Prostate gland (tissue), 2 donors: ENCODE results near the gene F12. TPM values are rescaled to one million over a fixed set of nuclear protein-coding genes. Genes with fewer than 3 reads are reported as not detected.
"Not testable (repeated sequence)": the region's sequence is repeated elsewhere in the genome, so short reads cannot be mapped to it uniquely, and the experiment has no call there.

ENCODE experiments used
- DNase-seq: peaks from one replicate; pipeline ENCODE4 v3.0.0-alpha.2; 2019; ENCODE audit warnings: low spot score
- H3K27ac ChIP-seq, 2 donors: fragments of 200-600 bp; sonication (generic); 2 replicates each; pipeline ENCODE4 v1.5.1; 2017 to 2019
- H3K27me3 ChIP-seq: fragments of 200-600 bp; sonication (generic); replicated peaks from 2 replicates; pipeline ENCODE4 v1.5.1; 2019; ENCODE audit not compliant: insufficient read depth
- H3K36me3 ChIP-seq, 2 donors: fragments of 200-600 bp; sonication (generic); 1 replicate in 1 of 2; 2 replicates in 1 of 2; pipeline versions ENCODE4 v1.5.1 to v1.8.1; 2017 to 2019
- H3K4me1 ChIP-seq: fragments of 200-600 bp; sonication (generic); replicated peaks from 2 replicates; pipeline ENCODE4 v1.5.1; 2019
- H3K4me3 ChIP-seq, 2 donors: fragments of 200-600 bp; sonication (generic); 2 replicates each; pipeline ENCODE4 v1.5.1; 2017 to 2019
- H3K9me3 ChIP-seq: fragments of 200-600 bp; sonication (generic); 2 replicates; pipeline ENCODE4 v1.5.1; 2017
- POLR2A ChIP-seq: fragments of 450-650 bp; IDR thresholded peaks from one replicate; pipeline ENCODE4 v1.6.1; 2016; ENCODE audit warnings: antibody characterized with exemption, mild to moderate bottlenecking
- POLR2AphosphoS5 ChIP-seq: sonication (generic); formaldehyde crosslinking; IDR thresholded peaks from one replicate; pipeline ENCODE4 v1.6.1; 2017; ENCODE audit warnings: antibody characterized with exemption
- WGBS: methylation state at CpG from one replicate; pipeline ENCODE4 v1.1.5; 2018; 5-methylcytosine and 5-hydroxymethylcytosine counted together
- intact Hi-C: fragments of 100-400 bp; cut with DNase I; formaldehyde crosslinking; loops from one replicate; pipeline ENCODE4 v1.14.2; 2022
- total RNA-seq, 2 donors: library from RNA; depleted of rRNA; stranded (reverse); fragments of >200 nt; gene quantifications; one replicate each; pipeline ENCODE4 v1.1.0, GENCODE V29; 2016
- TF ChIP-seq, protein P1 (sequence below), 4 experiments: fragments of 200-600 bp in 2 of 4; fragments of 450-650 bp in 2 of 4; sonication (generic) in 2 of 4; IDR thresholded peaks; 1 replicate in 3 of 4; 2 replicates in 1 of 4; pipeline ENCODE4 v1.5.1; 2016 to 2019; ENCODE audit warnings: antibody characterized with exemption in 4 of 4, mild to moderate bottlenecking in 2 of 4, moderate library complexity in 2 of 4

Gene F12
- total RNA-seq, 2 donors from 2014 or later, result 0.74 to 2.6 TPM

DNA sequence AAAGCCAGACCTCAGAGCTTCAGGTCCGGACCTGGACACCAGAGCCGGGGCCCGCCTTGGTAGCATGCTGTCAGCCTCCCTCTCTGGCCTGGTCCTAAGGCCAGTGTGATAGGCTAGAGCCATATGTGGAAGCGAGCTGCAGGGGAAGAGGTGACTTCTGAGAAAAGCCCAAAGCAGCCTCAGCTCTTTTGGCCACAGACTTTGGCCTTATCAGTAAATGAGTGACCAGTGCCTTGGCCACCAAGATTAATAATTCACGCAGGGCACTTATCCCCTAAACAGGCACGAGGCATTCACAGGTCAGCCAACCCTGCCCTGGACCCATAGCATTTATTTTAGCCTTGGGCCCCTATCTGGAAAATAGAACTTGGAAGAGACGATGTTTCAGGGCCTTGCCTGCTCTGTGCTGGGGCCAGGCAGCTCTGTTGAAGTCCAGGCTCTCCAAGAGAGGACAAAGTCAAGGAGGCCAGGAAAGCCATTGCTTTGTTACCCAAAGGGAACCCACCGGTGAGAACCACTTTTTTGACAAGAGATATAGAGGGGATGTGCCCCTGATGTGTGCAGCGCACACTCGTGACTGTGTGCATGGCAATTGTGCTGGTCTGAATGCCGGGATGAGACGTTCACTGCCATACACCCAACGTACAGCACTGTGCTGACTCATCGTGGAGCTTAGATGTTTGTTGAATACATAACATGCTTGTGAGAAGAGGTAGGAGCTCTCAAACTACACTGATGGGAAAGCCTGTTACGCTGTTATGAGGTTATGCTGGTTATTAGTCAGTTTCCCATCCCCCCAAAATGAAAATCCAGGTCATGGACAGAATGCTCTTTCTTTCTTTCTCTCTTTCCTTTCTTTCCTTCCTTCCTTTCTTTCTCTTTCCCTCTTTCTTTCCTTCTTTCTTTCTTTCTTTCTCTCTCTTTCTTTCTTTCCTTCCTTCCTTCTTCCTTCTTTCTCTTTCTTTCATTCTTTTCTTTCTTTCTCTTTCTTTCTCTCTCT is 30.2 kb downstream of the F12 start:
- intact Hi-C loops, result no loop called here
- no peak for DNase-seq
- Histone ChIP-seq H3K9me3 (no peaks in the 10 kb centered on the region), H3K27ac (no peak overlapping the region), H3K4me1 (no peaks in the 10 kb centered on the region), H3K36me3 (no peaks in the 10 kb centered on the region), H3K27me3 (no peaks in the 10 kb centered on the region), H3K4me3 (no peak overlapping the region)
- 83% methylated on average over 13 of the region's 15 CpGs for WGBS
- TF ChIP-seq POLR2AphosphoS5, result no peak
- TF ChIP-seq, protein P1, sequence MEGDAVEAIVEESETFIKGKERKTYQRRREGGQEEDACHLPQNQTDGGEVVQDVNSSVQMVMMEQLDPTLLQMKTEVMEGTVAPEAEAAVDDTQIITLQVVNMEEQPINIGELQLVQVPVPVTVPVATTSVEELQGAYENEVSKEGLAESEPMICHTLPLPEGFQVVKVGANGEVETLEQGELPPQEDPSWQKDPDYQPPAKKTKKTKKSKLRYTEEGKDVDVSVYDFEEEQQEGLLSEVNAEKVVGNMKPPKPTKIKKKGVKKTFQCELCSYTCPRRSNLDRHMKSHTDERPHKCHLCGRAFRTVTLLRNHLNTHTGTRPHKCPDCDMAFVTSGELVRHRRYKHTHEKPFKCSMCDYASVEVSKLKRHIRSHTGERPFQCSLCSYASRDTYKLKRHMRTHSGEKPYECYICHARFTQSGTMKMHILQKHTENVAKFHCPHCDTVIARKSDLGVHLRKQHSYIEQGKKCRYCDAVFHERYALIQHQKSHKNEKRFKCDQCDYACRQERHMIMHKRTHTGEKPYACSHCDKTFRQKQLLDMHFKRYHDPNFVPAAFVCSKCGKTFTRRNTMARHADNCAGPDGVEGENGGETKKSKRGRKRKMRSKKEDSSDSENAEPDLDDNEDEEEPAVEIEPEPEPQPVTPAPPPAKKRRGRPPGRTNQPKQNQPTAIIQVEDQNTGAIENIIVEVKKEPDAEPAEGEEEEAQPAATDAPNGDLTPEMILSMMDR (IDR thresholded peaks at IDR 0.05), result no peak
- TF ChIP-seq POLR2A, result no peak

DNA sequence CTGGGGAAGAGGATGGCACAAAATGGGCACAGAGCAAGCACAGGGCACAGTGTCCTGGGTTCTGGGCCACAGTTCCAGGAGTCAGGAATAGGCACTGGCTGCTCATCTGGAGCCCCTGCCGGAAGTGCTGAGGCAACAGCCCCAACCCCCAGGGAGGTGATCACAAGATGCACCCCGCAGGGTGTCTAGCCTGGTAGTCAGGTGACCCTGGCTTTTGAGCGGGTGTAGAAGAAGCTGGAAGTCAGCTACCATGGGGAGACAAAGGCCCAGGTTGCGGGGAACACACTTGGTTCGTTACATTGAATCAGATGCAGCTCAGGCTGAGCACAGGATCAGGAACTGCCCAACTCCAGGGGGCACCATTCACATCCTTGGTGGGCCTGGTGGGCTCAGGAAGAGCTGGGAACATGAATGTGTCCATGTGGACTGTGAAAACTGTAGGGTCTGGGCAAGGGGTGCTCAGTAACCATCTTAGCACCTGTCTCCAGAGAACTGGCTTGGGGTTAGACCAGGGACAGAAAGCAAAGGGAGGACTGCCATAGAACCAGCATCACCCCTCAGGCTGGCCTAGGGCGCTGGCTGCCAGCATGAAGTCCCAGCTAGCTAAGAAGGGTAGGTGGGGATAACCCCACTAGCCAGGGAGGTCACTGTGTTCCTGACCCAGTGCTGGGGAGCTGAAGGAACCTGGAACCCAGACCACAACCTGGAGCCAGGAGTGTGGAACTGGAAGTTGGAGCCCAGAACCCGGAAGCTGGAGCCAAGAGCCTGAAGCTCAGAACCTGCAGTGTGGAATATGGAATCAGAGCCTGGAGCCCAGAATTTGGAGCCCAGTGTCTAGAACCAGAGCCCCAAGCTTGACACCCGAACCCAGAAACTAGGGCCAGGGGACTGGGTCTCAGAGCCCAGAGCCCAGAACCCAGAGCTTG is 31.2 kb downstream of the F12 start:
- TF ChIP-seq POLR2A (no peak), POLR2AphosphoS5 (no peak)
- TF ChIP-seq, protein P1 (IDR thresholded peaks at IDR 0.05), result no peak
- no peaks in the 10 kb centered on the region for H3K36me3 ChIP-seq
- no peak overlapping the region for H3K4me3 ChIP-seq
- no peak for DNase-seq
- H3K27me3 ChIP-seq, result no peaks in the 10 kb centered on the region
- no peak overlapping the region for H3K27ac ChIP-seq
- 93% methylated on average over 8 of the region's 8 CpGs for WGBS
- H3K4me1 ChIP-seq, result no peaks in the 10 kb centered on the region
- intact Hi-C loops, result no loop called here
- no peaks in the 10 kb centered on the region for H3K9me3 ChIP-seq

DNA sequence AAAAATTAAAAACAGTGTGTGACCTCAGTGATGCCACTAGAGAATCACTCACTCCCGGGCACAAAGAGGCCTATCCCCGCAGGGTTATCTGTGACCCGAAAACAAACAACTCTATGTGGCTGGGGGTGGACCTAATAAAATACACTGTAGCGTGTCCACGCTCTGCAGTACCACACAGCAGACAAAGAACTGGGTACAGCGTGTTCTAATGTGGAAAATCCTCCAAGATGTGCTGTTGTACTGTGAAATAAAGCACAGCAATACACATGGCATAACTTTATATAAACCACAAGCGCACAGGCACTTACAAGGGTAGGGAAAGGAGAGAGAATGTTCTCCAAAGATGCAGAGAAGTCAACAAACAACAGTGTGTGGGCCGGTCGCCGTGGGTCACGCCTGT is 33.3 kb downstream of the F12 start:
- 31% methylated on average over 11 of the region's 11 CpGs for WGBS
- intact Hi-C loops, result no loop called here
- TF ChIP-seq POLR2AphosphoS5 (peak; percentile 73), POLR2A (no peak)
- TF ChIP-seq, protein P1 (IDR thresholded peaks at IDR 0.05), result peak in 1 of 4 experiments; percentile 11
- Histone ChIP-seq H3K4me3 (no peak overlapping the region), H3K9me3 (no peaks in the 10 kb centered on the region), H3K27me3 (no peaks in the 10 kb centered on the region), H3K4me1 (no peaks in the 10 kb centered on the region), H3K36me3 (no peaks in the 10 kb centered on the region), H3K27ac (peak overlapping the region; percentile 2 to 58)
- DNase-seq, result no peak

DNA sequence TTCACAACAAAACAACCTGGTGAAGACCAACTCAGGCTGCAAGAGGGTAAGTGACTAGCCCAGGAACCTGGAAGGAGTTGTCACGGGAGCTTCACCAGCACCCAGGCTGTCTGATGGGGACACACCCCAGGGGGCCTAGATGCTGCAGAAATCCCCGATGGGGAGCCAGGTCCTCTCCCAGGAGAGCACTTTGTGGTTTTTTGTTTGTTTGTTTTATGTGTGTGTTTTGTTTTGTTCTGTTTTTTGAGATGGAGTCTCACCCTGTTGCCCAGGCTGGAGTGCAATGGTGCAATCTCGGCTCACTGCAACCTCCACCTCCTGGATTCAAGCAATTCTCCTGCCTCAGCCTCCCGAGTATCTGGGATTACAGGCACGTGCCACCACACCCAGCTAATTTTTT is 33.8 kb downstream of the F12 start:
- H3K4me3 ChIP-seq, DNase-seq, H3K27me3 ChIP-seq, intact Hi-C loops, H3K36me3 ChIP-seq, H3K4me1 ChIP-seq, H3K9me3 ChIP-seq: not testable (repeated sequence)
- WGBS, result 88% methylated on average over 5 of the region's 5 CpGs
- peak overlapping the region in 1 of 2 donors; percentile 2 for H3K27ac ChIP-seq

DNA sequence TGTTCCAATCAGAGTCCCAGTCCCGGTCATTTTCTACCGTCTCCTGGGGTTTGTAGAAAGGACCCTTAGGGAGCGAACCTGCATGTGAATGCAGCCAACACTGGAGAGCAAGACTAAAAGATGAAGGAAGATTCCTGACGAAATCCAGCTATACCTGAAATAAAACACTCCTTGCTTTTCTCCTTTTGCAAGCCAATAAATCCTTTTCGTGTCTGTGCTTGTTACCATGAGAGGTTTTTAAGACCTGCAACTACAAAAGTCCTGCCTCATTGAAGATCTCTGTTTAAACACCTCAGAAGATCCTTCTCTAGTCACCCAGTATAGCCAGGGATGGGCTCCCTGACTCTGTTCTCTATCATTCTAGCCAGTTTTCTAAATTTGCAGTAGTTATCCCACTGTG is 35.2 kb downstream of the F12 start:
- Histone ChIP-seq H3K4me1 (no peaks in the 10 kb centered on the region), H3K36me3 (no peaks in the 10 kb centered on the region), H3K4me3 (no peak overlapping the region), H3K27ac (peak overlapping the region; percentile 72 to 77), H3K27me3 (no peaks in the 10 kb centered on the region), H3K9me3 (no peaks in the 10 kb centered on the region)
- TF ChIP-seq, protein P1 (IDR thresholded peaks at IDR 0.05), result no peak
- no peak for TF ChIP-seq POLR2AphosphoS5
- TF ChIP-seq POLR2A, result no peak
- WGBS, result 36% methylated on average over 5 of the region's 5 CpGs
- DNase-seq, result no peak
- intact Hi-C loops, result no loop called here
